IPS-NIHi11 (cell line): ENCODE measurements around the gene TMEM8B.
A peak's percentile ranks its signal among the peaks of the same experiment; 100 is the strongest.

Experiments used
- DNase-seq: peaks from one replicate; pipeline ENCODE4 v3.0.0; 2012; ENCODE audit warnings: mixed read lengths, low spot score

Gene TMEM8B

GRCh38 chr9:35829084-35829763 is at the start of gene TMEM8B:
TSS of gene TMEM8B (plus strand) at chr9:35829228. CDS start at chr9:35829448, 220 bp downstream.
- peak; percentile 96 for DNase-seq

- DNase-seq, result no peak
These were observed 48.0 kb upstream of the TMEM8B start for GRCh38 chr9:35781066-35781465.

- no peak for DNase-seq
These were observed 45.6 kb upstream of the TMEM8B start for GRCh38 chr9:35783418-35783817.

- DNase-seq, result no peak
These were observed 39.5 kb upstream of the TMEM8B start for GRCh38 chr9:35789541-35789940.

- DNase-seq, result no peak
These were observed 39.0 kb upstream of the TMEM8B start for GRCh38 chr9:35790025-35790384.

- DNase-seq, result peak; percentile 88
These were observed 38.4 kb upstream of the TMEM8B start for GRCh38 chr9:35790385-35791296.

GRCh38 chr9:35791297-35791921 is 37.6 kb upstream of the TMEM8B start, which contains the start of gene NPR2:
TSS of gene NPR2 (plus strand) at chr9:35791591. CDS start at chr9:35792409, 818 bp downstream.
- peak; percentile 76 for DNase-seq

- DNase-seq, result no peak
These were observed 36.8 kb upstream of the TMEM8B start for GRCh38 chr9:35792024-35792813.

GRCh38 chr9:35792826-35793225 is 36.2 kb upstream of the TMEM8B start:
- DNase-seq, result no peak

GRCh38 chr9:35793461-35793860 is 35.6 kb upstream of the TMEM8B start:
- DNase-seq, result no peak

- no peak for DNase-seq
These were observed 33.3 kb upstream of the TMEM8B start for GRCh38 chr9:35795695-35796094.

- DNase-seq, result no peak
These were observed 31.5 kb upstream of the TMEM8B start for GRCh38 chr9:35797311-35798109.

GRCh38 chr9:35798658-35799374 is 30.2 kb upstream of the TMEM8B start:
- no peak for DNase-seq

- no peak for DNase-seq
These were observed 28.5 kb upstream of the TMEM8B start for GRCh38 chr9:35800530-35800929.

GRCh38 chr9:35801328-35802128 is 27.5 kb upstream of the TMEM8B start:
- no peak for DNase-seq

- DNase-seq, result no peak
These were observed 22.9 kb upstream of the TMEM8B start for GRCh38 chr9:35806101-35806500.

- DNase-seq, result no peak
These were observed 20.6 kb upstream of the TMEM8B start for GRCh38 chr9:35808433-35808832.

GRCh38 chr9:35810122-35810521 is 18.9 kb upstream of the TMEM8B start:
- no peak for DNase-seq

- DNase-seq, result no peak
These were observed 17.5 kb upstream of the TMEM8B start for GRCh38 chr9:35811381-35812024.
